Measurements from ENCODE around the gene CRYGS.
"Not testable (repeated sequence)": the region's sequence is repeated elsewhere in the genome, so short reads cannot be mapped to it uniquely, and the experiment has no call there.

The CRYGS gene

DNA sequence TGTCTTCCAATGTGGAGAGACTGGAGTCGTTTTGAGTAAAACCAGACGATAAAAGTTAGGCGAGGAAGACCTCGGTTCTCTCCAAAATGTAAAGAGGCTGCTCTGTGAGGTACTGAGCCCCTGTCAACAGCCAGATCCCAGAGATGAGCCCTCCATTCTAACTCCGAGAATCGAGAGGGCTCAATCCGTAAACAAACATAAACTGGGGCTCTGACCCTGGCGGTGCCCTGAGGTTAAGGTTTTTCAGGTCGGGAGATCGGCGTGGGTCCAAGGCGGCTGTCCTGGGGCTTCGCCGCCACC, 22.5 kb upstream of the CRYGS start:
- no peak for DNase-seq (ENCODE audit: low read depth, low spot score)

GRCh38 chr3:186564586-186564985, 20.4 kb upstream of the CRYGS start:
- H3K27ac ChIP-seq: no peak overlapping the region
- no peak for DNase-seq (ENCODE audit: low read depth, low spot score)

More for the DNA sequence above, 22.5 kb upstream of the CRYGS start:
- H3K27ac ChIP-seq: peak overlapping the region; percentile 79

DNA sequence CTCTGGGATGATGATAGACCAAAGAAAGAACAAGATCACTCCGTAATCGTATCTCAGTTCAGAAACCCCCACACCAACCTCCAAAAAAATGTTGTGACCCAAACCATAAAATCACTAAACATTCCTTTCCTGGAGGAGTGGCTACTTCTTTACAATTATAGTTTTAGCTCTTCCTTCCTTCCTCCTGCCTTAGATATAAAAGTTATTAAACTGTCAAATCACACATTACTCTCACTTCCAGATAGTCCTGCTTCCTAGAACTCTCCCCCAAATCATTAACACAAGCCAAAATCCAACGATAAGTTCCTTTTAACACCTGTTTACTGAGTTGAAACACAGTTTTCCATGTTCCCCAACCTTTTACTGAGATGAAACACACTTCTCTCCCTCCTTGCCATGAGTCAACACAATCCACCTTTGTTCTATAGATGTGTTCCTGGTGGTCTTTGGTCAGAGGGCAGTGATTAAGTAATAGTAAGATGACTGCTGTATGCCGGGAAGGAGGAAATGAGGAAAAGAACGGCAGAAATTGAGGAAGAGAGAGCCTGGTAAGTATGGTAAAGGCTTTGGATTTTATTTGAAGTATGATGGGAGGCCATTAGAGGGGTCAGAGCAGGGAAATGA, 8.3 kb upstream of the CRYGS start:
- no peak overlapping the region for H3K27ac ChIP-seq
- DNase-seq (ENCODE audit: low read depth, low spot score): no peak

- H3K27ac ChIP-seq: no peak overlapping the region
- DNase-seq (ENCODE audit: low read depth, low spot score): no peak
Observed at GRCh38 chr3:186551387-186551786, 7.2 kb upstream of the CRYGS start.

GRCh38 chr3:186549497-186549896, 5.3 kb upstream of the CRYGS start:
- no peak for DNase-seq (ENCODE audit: low read depth, low spot score)
- H3K27ac ChIP-seq: no peak overlapping the region

- H3K27ac ChIP-seq: peak overlapping the region; percentile 46
- no peak for DNase-seq (ENCODE audit: low read depth, low spot score)
Observed at GRCh38 chr3:186540835-186541226, 3.3 kb downstream of the CRYGS start.

DNA sequence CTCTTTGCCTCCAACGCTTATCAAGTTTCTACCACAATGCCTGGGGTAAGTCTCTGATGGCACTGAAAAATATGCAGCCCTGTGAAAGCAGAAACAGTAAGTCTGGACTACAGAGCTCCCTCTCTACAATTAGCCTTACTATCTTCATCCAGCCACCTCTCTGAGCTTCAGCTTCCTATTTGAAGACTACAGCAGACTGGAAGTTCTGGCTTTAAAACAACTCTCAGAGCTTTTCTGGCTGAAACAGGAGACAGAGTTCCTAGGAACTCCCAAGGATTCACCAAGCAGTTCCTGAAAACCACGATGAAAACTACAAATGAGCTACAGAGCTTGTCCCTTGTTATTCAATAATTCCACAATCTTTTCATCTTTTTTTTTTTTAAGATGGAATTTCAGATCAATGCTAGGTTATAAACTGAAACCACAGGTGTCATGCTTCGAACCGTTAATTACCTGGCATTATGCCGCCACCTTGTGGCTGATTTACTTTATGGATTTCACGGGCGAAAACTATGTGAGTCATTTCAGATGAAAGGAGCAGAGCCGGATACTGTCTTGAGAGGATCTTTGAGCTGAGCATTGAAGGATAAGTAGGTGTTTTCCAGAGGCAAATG, 3.9 kb downstream of the CRYGS start:
- peak overlapping the region; percentile 46 for H3K27ac ChIP-seq
- DNase-seq (ENCODE audit: low read depth, low spot score): peak; percentile 36

- no peak overlapping the region for H3K27ac ChIP-seq
- DNase-seq (ENCODE audit: low read depth, low spot score): no peak
Observed at GRCh38 chr3:186538779-186539178, 5.4 kb downstream of the CRYGS start.

GRCh38 chr3:186536883-186537844, 7.0 kb downstream of the CRYGS start:
- no peak overlapping the region for H3K27ac ChIP-seq
- no peak for DNase-seq (ENCODE audit: low read depth, low spot score)

GRCh38 chr3:186534113-186534669, 10.0 kb downstream of the CRYGS start:
- DNase-seq (ENCODE audit: low read depth, low spot score): no peak
- no peak overlapping the region for H3K27ac ChIP-seq

DNA sequence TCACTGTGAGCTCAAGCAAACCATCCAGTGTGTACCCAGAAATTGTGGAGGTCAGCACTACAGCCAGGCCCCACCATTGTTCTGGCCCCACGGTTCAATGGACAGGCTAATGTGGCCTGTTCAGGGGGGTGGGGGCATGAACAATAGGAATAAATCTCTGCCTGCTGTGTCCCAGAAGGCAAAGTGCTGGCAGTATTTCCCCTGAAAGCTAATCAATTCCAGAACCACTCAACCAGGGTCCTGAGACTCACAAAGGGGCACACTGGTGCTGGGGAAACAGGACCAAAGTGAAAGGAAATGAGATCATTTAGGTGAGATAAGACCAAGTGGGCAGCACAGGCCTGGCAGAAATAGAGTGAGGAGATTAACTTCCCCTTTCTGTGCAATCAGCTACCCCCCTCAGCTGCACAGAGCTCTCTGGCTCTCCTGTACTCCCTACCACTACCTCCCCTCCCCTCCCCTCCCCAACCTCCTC, 11.5 kb downstream of the CRYGS start:
- H3K27ac ChIP-seq: no peak overlapping the region
- DNase-seq (ENCODE audit: low read depth, low spot score): no peak

DNA sequence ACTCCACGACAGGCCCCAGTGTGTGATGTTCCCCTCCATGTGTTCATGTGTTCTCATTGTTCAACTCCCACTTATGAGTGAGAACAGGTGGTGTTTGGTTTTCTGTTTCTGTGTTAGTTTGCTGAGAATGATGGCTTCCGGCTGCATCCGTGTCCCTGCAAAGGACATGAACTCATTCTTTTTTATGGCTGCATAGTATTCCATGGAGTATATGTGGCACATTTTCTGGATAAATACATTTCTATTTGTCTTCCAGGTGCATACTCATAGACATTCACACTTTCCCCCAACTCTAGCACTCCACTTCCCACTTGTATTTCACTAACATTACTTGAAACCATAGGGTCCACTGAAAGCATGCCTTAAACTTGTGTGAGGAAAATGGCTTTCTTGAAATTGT, 12.5 kb downstream of the CRYGS start:
- DNase-seq (ENCODE audit: low read depth, low spot score); H3K27ac ChIP-seq: not testable (repeated sequence)

GRCh38 chr3:186530415-186530814, 13.8 kb downstream of the CRYGS start:
- no peak for DNase-seq (ENCODE audit: low read depth, low spot score)
- H3K27ac ChIP-seq: no peak overlapping the region

DNA sequence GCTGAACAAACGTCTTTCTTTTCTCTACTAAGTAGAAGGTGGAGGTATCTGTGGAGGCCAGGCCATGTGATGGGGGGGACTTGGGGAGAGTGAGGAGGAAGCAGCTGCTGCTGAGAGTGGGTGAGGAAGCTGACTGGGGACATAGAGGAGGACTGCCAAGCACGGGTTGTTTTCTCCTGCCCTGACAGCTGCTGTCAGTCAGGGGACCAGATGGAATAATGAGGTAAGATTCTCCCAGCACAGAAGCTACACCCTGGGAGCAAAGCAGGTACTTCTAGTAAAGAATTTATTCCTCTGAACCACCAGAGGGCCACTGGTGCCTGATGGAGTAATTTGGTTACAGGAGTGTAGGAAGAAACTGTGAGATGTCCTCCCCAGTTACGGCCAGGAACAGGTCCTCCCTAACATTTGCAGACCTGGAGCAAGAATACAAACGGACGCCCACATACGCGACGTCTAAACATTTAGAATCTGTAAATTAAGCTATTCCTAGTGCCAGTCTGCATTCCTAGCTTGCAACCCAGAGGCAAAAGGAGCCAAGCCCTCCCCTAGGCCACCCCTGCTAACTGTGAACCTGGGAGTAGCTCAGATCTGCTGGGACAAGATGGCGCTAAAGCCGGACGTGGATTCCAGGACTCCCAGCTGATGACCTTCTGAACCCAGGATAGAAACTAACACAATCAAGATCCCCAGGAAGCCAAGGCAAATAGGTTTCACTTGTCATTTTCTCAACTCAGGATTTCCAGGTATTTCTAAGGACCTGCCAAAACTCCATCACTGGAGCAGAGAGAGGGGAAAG, 14.8 kb downstream of the CRYGS start:
- DNase-seq (ENCODE audit: low read depth, low spot score): no peak
- H3K27ac ChIP-seq: no peak overlapping the region

- H3K27ac ChIP-seq: no peak overlapping the region
- DNase-seq (ENCODE audit: low read depth, low spot score): no peak
Observed at GRCh38 chr3:186526256-186526606, 17.9 kb downstream of the CRYGS start.

GRCh38 chr3:186525369-186526255, 18.6 kb downstream of the CRYGS start:
- no peak for DNase-seq (ENCODE audit: low read depth, low spot score)
- no peak overlapping the region for H3K27ac ChIP-seq

- no peak overlapping the region for H3K27ac ChIP-seq
- no peak for DNase-seq (ENCODE audit: low read depth, low spot score)
Observed at GRCh38 chr3:186524616-186525015, 19.6 kb downstream of the CRYGS start.

DNA sequence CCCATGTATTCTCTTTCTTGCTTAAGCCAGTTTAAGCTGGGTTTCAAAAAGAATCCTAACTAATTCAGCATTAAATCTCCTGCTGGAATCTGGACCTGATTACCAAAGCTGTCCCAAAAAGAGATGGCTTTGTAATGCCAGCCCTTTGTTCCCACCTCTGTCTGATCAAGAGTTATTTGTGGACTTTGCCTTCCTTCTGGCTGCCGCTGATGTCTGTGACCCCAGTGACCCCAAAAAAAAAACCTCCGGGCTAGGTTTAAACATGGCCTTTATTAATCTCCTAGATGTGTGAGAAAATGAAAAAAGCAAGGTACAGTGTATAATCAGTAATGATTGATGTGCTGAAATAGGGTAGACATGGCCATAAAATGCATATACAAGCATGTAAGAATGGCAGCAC, 20.7 kb downstream of the CRYGS start:
- H3K27ac ChIP-seq: no peak overlapping the region
- DNase-seq (ENCODE audit: low read depth, low spot score): no peak

DNA sequence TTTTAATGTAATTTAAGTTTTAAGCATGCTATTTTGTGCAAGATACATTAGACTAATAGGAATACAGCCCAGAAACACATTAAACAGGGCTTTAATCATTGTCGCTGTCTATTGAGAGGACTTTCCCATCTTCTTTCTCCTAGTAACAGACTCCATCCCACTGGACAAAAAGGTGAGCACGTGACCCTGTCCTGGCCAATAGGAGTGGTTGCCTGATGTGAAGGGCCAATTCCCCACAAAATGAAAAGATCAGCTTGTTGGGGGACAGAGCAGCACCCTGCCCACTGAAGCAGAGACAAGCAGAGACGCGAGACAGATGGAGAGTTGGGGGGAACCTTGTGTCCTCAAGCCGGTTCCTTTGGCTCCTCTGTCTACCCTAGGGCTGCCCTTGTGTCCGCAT, 21.2 kb downstream of the CRYGS start:
- H3K27ac ChIP-seq: no peak overlapping the region
- no peak for DNase-seq (ENCODE audit: low read depth, low spot score)

All from epithelial cell of prostate (primary cell).